Smooth muscle cell (in vitro differentiated cells): Measurements from ENCODE around the gene EPM2A. TPM values are rescaled to one million over a fixed set of nuclear protein-coding genes. Genes with fewer than 3 reads are reported as not detected.

Experiments
- DNase-seq: peaks from one replicate; lab custom pipeline; 2025; ENCODE audit not compliant: unreplicated experiment; lab: John Stamatoyannopoulos, UW
- H2AFZ ChIP-seq: fragments of 200-600 bp; sonication (generic); 2 replicates; pipeline ENCODE4 v1.6.0; 2016; ENCODE audit warnings: antibody characterized with exemption, low read depth, mild to moderate bottlenecking
- H3F3A ChIP-seq: fragments of 200-600 bp; sonication (generic); 2 replicates; pipeline ENCODE4 v1.6.0; 2017; ENCODE audit warnings: antibody characterized with exemption, low read depth
- H3K27ac ChIP-seq: fragments of 200-600 bp; sonication (generic); 2 replicates; pipeline ENCODE4 v1.5.1; 2016; ENCODE audit warnings: low read depth, mild to moderate bottlenecking
- H3K27me3 ChIP-seq: fragments of 200-600 bp; sonication (generic); 2 replicates; pipeline ENCODE4 v1.6.1; 2016; ENCODE audit warnings: low read depth, mild to moderate bottlenecking
- H3K36me3 ChIP-seq: fragments of 200-600 bp; sonication (generic); 2 replicates; pipeline ENCODE4 v1.5.1; 2016; ENCODE audit warnings: low read depth
- H3K4me1 ChIP-seq: fragments of 200-600 bp; sonication (generic); 2 replicates; pipeline ENCODE4 v1.5.1; 2016; ENCODE audit warnings: low read depth
- H3K4me2 ChIP-seq: fragments of 200-600 bp; sonication (generic); 2 replicates; pipeline ENCODE4 v1.6.0; 2016; ENCODE audit warnings: mild to moderate bottlenecking
- H3K4me3 ChIP-seq: fragments of 200-600 bp; sonication (generic); 2 replicates; pipeline ENCODE4 v1.5.1; 2016; ENCODE audit warnings: mild to moderate bottlenecking
- H3K79me2 ChIP-seq: fragments of 200-600 bp; sonication (generic); 2 replicates; pipeline ENCODE4 v1.6.0; 2016; ENCODE audit warnings: low read depth, mild to moderate bottlenecking
- H3K9ac ChIP-seq: fragments of 200-600 bp; sonication (generic); 2 replicates; pipeline ENCODE4 v1.6.0; 2016; ENCODE audit warnings: low read depth
- H3K9me3 ChIP-seq: fragments of 200-600 bp; sonication (generic); replicated peaks from 2 replicates; pipeline ENCODE4 v1.5.1; 2016; ENCODE audit warnings: low read depth
- H4K20me1 ChIP-seq: fragments of 200-600 bp; sonication (generic); 2 replicates; pipeline ENCODE4 v1.6.0; 2016; ENCODE audit warnings: low read depth
- WGBS: methylation state at CpG from one replicate; pipeline ENCODE4 v1.1.7; 2016; ENCODE audit warnings: low lambda C conversion rate; 5-methylcytosine and 5-hydroxymethylcytosine counted together
- polyA plus RNA-seq: library from polyadenylated mRNA; unstranded; fragments of >200 nt; fragmentation: Nextera tagmentation; extraction: Ambion mirVana; gene quantifications from 2 replicates; pipeline ENCODE4 v1.2.1, GENCODE V29; 2016
- total RNA-seq: library from RNA; depleted of rRNA; stranded (reverse); fragments of >200 nt; gene quantifications from 2 replicates; pipeline ENCODE4 v1.2.3, GENCODE V29; 2014
- TF ChIP-seq, protein P1 (sequence below): fragments of 200-600 bp; sonication (generic); IDR thresholded peaks from 2 replicates; pipeline ENCODE4 v1.5.1; 2017; ENCODE audit warnings: borderline replicate concordance, mild to moderate bottlenecking, antibody characterized with exemption; ENCODE audit not compliant: insufficient read depth, poor library complexity, severe bottlenecking

The EPM2A gene
- total and polyA plus RNA-seq, 2 experiments from 2014 or later, result 2.8 to 5.3 TPM

DNA sequence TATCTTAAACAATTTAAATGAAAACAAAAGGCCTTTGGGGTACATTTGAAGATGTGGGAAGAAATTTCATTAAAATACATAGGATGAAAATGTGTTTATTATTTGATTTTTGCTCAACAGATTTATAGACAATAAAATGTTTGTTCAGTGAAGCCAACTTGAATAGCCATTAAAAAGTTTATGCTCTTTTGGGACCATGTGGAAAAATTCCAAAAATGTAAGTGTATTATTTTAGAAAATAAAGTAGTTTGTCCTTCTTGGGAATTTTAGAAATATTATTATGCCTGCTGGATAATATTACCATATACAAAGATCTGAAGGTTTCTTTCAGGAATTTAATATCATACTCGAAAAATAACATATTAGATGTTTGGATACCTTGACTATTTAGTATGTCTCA, 131.3 kb downstream of the EPM2A start:
- no peak for DNase-seq
- peaks cover 9% of the 10 kb centered on the region for H3K4me1 ChIP-seq
- H3K4me2 ChIP-seq, result no peak overlapping the region
- TF ChIP-seq, protein P1, sequence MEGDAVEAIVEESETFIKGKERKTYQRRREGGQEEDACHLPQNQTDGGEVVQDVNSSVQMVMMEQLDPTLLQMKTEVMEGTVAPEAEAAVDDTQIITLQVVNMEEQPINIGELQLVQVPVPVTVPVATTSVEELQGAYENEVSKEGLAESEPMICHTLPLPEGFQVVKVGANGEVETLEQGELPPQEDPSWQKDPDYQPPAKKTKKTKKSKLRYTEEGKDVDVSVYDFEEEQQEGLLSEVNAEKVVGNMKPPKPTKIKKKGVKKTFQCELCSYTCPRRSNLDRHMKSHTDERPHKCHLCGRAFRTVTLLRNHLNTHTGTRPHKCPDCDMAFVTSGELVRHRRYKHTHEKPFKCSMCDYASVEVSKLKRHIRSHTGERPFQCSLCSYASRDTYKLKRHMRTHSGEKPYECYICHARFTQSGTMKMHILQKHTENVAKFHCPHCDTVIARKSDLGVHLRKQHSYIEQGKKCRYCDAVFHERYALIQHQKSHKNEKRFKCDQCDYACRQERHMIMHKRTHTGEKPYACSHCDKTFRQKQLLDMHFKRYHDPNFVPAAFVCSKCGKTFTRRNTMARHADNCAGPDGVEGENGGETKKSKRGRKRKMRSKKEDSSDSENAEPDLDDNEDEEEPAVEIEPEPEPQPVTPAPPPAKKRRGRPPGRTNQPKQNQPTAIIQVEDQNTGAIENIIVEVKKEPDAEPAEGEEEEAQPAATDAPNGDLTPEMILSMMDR, result no peak
- H3K9ac ChIP-seq, result no peak overlapping the region
- H3K36me3 ChIP-seq, result no peaks in the 10 kb centered on the region
- no peak overlapping the region for H3K4me3 ChIP-seq
- H3K79me2 ChIP-seq, result no peaks in the 10 kb centered on the region
- H3K9me3 ChIP-seq, result no peaks in the 10 kb centered on the region
- WGBS, result 82% methylated on average over 1 of the region's 1 CpG
- H3K27ac ChIP-seq, result no peak overlapping the region
- H4K20me1 ChIP-seq, result no peaks in the 10 kb centered on the region
- H2AFZ ChIP-seq, result no peak overlapping the region
- no peaks in the 10 kb centered on the region for H3K27me3 ChIP-seq
- H3F3A ChIP-seq, result no peaks in the 10 kb centered on the region

DNA sequence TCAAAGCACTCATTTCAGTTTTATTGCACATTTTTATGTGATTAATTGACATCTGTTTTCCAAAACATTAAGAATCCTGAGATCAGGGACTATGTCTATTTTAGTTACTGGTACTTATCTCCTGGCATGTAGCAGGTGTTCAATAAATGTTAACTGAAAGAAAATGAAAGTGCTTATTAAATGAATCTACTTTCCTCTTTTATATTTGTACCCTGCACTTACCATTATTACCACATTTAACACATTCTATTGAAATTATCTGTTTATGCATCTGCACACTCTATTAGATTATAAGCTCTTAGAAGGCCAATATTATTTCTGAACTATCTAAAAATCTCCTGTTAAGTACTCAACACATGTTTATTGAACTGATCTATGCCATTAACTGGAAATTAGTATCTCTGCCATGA, 131.9 kb downstream of the EPM2A start:
- Histone ChIP-seq H3K36me3 (no peaks in the 10 kb centered on the region), H3K9me3 (no peaks in the 10 kb centered on the region), H3K4me2 (no peak overlapping the region), H3K79me2 (no peaks in the 10 kb centered on the region), H3K27ac (no peak overlapping the region), H3K4me1 (peaks cover 9% of the 10 kb centered on the region), H3F3A (no peaks in the 10 kb centered on the region), H4K20me1 (no peaks in the 10 kb centered on the region), H2AFZ (no peak overlapping the region), H3K4me3 (no peak overlapping the region), H3K9ac (no peak overlapping the region), H3K27me3 (no peaks in the 10 kb centered on the region)
- TF ChIP-seq, protein P1, result no peak
- no peak for DNase-seq

DNA sequence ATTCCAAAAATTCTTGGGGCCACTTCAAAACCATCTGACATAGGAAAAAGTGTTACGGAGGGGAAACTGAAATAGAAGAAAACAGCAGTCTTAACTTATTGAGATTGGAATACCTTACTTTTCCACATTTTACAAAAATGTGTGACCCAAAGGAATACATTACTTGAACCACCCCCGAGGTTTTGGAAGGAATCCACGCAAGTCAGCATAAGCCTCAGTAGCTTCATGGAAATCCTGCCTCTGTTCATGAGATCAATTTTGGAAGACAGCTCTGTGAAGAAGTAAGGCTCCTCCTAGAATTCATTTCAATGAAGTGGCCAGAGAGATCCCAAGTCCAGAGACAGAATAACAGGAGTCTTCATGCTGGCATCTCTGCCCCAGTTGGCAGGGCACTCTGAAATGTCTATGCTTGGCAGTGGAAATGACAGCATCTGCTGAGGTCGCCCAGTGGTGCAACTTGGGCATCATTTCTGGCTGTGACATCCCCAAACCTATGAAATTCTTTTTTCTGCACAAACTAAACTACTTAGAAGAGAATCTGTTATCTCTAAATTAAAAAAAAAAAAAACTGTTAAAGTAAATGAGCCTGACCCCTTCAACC, 132.5 kb downstream of the EPM2A start:
- no peaks in the 10 kb centered on the region for H3K9me3 ChIP-seq
- no peak overlapping the region for H3K9ac ChIP-seq
- TF ChIP-seq, protein P1, result no peak
- H3K4me1 ChIP-seq, result peaks cover 9% of the 10 kb centered on the region
- H3K79me2 ChIP-seq, result no peaks in the 10 kb centered on the region
- no peaks in the 10 kb centered on the region for H3K27me3 ChIP-seq
- H3K4me2 ChIP-seq, result no peak overlapping the region
- H4K20me1 ChIP-seq, result no peaks in the 10 kb centered on the region
- H3F3A ChIP-seq, result no peaks in the 10 kb centered on the region
- H2AFZ ChIP-seq, result no peak overlapping the region
- no peaks in the 10 kb centered on the region for H3K36me3 ChIP-seq
- no peak for DNase-seq
- H3K4me3 ChIP-seq, result no peak overlapping the region
- H3K27ac ChIP-seq, result no peak overlapping the region
- WGBS, result 96% methylated on average over 4 of the region's 4 CpGs

DNA sequence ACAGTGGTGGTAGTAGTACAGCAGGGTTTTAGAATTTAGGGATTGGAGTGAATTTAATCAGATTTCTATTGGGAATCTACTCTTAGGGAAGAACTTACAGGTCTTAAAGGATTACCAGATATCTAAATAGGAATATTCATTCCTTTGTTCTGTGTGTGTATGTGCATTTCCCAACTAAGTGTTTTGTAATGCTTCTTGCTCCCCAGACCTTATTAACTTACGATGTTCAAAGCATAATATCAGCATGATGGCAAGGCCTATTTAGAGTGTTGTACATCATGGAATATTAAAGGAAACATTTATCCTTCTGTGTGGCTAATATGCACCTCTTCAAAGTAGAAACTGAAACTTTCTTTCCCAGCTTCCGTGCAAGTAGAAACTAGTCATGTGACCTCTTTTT, 133.9 kb downstream of the EPM2A start:
- Histone ChIP-seq H3K27ac (no peak overlapping the region), H3K4me3 (no peak overlapping the region), H3K9ac (no peak overlapping the region), H3K36me3 (no peaks in the 10 kb centered on the region), H3K4me2 (no peak overlapping the region), H3K27me3 (no peaks in the 10 kb centered on the region), H3F3A (no peaks in the 10 kb centered on the region), H3K79me2 (no peaks in the 10 kb centered on the region), H3K9me3 (no peaks in the 10 kb centered on the region), H4K20me1 (no peaks in the 10 kb centered on the region), H2AFZ (no peak overlapping the region), H3K4me1 (peaks cover 9% of the 10 kb centered on the region)
- 91% methylated on average over 2 of the region's 2 CpGs for WGBS
- no peak for DNase-seq
- TF ChIP-seq, protein P1, result no peak
